Aorta (tissue), 5 donors: ENCODE data around the gene PARP12. TPM values are rescaled to one million over a fixed set of nuclear protein-coding genes. Genes with fewer than 3 reads are reported as not detected.

Experiments used
- ATAC-seq: fragments of 200-7000 bp; cut with Tn5 transposase; one replicate; pipeline ENCODE4 v1.9.1; 2022; ENCODE audit warnings: moderate library complexity; ENCODE audit not compliant: low FRiP score
- DNase-seq, 2 donors: peaks; one replicate each; pipeline ENCODE4 v3.0.0-alpha.2; 2020
- H3K27ac ChIP-seq, 2 donors: one replicate each; pipeline ENCODE4 v1.5.1; 2013; ENCODE audit warnings: low read length in 2 of 2, mild to moderate bottlenecking in 2 of 2, moderate library complexity in 2 of 2, control low read depth in 1 of 2, inconsistent platforms in 1 of 2, low read depth in 1 of 2
- H3K27me3 ChIP-seq, 2 donors: one replicate each; pipeline ENCODE4 v1.6.1; 2013; ENCODE audit warnings: control low read depth in 1 of 2, low read length in 1 of 2, mild to moderate bottlenecking in 1 of 2, moderate library complexity in 1 of 2; ENCODE audit not compliant: insufficient read depth in 2 of 2, control insufficient read depth in 1 of 2
- H3K36me3 ChIP-seq, 2 donors: one replicate each; pipeline ENCODE4 v1.6.1; 2013; ENCODE audit warnings: control low read depth in 1 of 2, low read length in 1 of 2, mild to moderate bottlenecking in 1 of 2; ENCODE audit not compliant: insufficient read depth in 2 of 2, control insufficient read depth in 1 of 2
- H3K4me1 ChIP-seq, 2 donors: one replicate each; pipeline ENCODE4 v1.6.1; 2013; ENCODE audit warnings: low read length in 2 of 2, control low read depth in 1 of 2, mild to moderate bottlenecking in 1 of 2, moderate library complexity in 1 of 2; ENCODE audit not compliant: insufficient read depth in 2 of 2, control insufficient read depth in 1 of 2
- H3K4me3 ChIP-seq, 2 donors: one replicate each; pipeline ENCODE4 v1.5.1; 2013; ENCODE audit warnings: low read length in 2 of 2, control low read depth in 1 of 2, mild to moderate bottlenecking in 1 of 2
- H3K9me3 ChIP-seq: one replicate; pipeline ENCODE4 v1.6.1; 2013; ENCODE audit warnings: mild to moderate bottlenecking, low read length; ENCODE audit not compliant: control insufficient read depth
- WGBS, 2 donors: extraction: QIAGEN DNeasy Blood & Tissue Kit; methylation state at CpG; one replicate each; pipeline ENCODE4 v1.1.7; 2013; 5-methylcytosine and 5-hydroxymethylcytosine counted together
- intact Hi-C, 2 donors: fragments of 100-400 bp; cut with DNase I; formaldehyde crosslinking; loops; one replicate each; pipeline versions ENCODE4 v1.14.2 to v1.15.0; 2022
- polyA plus RNA-seq, 2 donors: library from polyadenylated mRNA; stranded (reverse); fragments of 200-250 nt; gene quantifications; one replicate each; pipeline ENCODE4 v1.2.3, GENCODE V29; 2013
- total RNA-seq, 2 donors: library from RNA; stranded (reverse); fragmentation: NEBNext Ultra II Directional; extraction: Animal tissue kit (Norgen Biotek cat#: 25700); gene quantifications; one replicate each; pipeline ENCODE4 v1.2.1, GENCODE V29; 2021
- donor health status: healthy with polysubstance abuse.
- donor health status: Bipolar disorder and iron deficiency.
- donor health status: DM: no; HTN: no; CAD: no.
- donor health status: DM: no; HTN: no; CAD: no.
- donor health status: DM: yes; HTN: yes; CAD: no.

The PARP12 gene
- total and polyA plus RNA-seq, 4 donors, result 14.7 to 43.5 (median 39.8) TPM

GRCh38 chr7:140017034-140017433 is 45.7 kb downstream of the PARP12 start:
- intact Hi-C loops, result no loop called here
- no peak for ATAC-seq
- no peak overlapping the region for H3K27ac ChIP-seq
- no peak for DNase-seq
- H3K9me3 ChIP-seq, result no peaks in the 10 kb centered on the region
- H3K4me3 ChIP-seq, result no peak overlapping the region
- no peaks in the 10 kb centered on the region for H3K4me1 ChIP-seq
- no peaks in the 10 kb centered on the region for H3K36me3 ChIP-seq
- H3K27me3 ChIP-seq, result no peaks in the 10 kb centered on the region
- 86 to 88% methylated on average over 7 of the region's 7 CpGs for WGBS, 2 donors

GRCh38 chr7:140016540-140016939 is 46.2 kb downstream of the PARP12 start:
- no peak for DNase-seq
- H3K27ac ChIP-seq, result no peak overlapping the region

DNA sequence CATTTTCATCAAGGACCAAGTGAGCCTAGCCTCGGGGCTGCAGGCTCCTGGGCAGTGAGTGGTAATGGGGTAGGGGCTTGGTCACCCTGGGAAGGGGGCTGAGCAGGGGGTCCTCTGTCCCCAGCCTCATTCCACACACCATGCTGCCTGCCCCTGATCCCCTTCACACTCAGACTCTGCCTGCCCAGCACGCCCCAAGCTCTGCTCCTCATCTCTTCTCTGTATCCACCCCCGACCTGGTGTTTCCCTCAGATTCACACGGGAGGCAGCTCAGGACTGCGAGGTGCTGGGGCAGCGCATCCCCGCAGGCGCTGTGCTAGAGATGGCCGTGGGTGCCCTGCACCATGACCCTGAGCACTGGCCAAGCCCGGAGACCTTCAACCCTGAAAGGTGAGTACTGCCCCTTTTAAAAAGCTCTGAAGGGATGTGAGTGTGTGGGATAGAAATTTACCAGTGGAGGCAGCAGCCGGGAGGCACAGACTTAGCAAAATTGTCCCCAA is 47.2 kb downstream of the PARP12 start:
- no peaks in the 10 kb centered on the region for H3K27me3 ChIP-seq
- intact Hi-C loops, result no loop called here
- no peak for DNase-seq

More at GRCh38 chr7:140016540-140016939, 46.2 kb downstream of the PARP12 start:
- WGBS, 2 donors, result 92% methylated on average over 9 of the region's 9 CpGs
- Histone ChIP-seq H3K4me1 (no peaks in the 10 kb centered on the region), H3K4me3 (no peak overlapping the region), H3K36me3 (no peaks in the 10 kb centered on the region), H3K27me3 (no peaks in the 10 kb centered on the region), H3K9me3 (no peaks in the 10 kb centered on the region)
- intact Hi-C loops, result no loop called here
- ATAC-seq, result no peak

GRCh38 chr7:140014123-140014522 is 48.6 kb downstream of the PARP12 start:
- no peak overlapping the region for H3K27ac ChIP-seq
- DNase-seq, result no peak
- intact Hi-C loops, result no loop called here
- ATAC-seq, result no peak
- no peak overlapping the region for H3K4me3 ChIP-seq
- H3K4me1 ChIP-seq, result no peaks in the 10 kb centered on the region
- H3K36me3 ChIP-seq, result no peaks in the 10 kb centered on the region
- no peaks in the 10 kb centered on the region for H3K27me3 ChIP-seq
- WGBS, 2 donors, result 93 to 94% methylated on average over 10 of the region's 10 CpGs
- no peaks in the 10 kb centered on the region for H3K9me3 ChIP-seq

More for the DNA sequence above, 47.2 kb downstream of the PARP12 start:
- ATAC-seq, result no peak
- Histone ChIP-seq H3K27ac (no peak overlapping the region), H3K4me3 (no peak overlapping the region), H3K9me3 (no peaks in the 10 kb centered on the region), H3K36me3 (no peaks in the 10 kb centered on the region), H3K4me1 (no peaks in the 10 kb centered on the region)
- 93 to 96% methylated on average over 11 of the region's 11 CpGs for WGBS, 2 donors

- Histone ChIP-seq H3K27ac (no peak overlapping the region), H3K9me3 (no peaks in the 10 kb centered on the region), H3K4me1 (no peaks in the 10 kb centered on the region), H3K4me3 (no peak overlapping the region), H3K36me3 (no peaks in the 10 kb centered on the region), H3K27me3 (no peaks in the 10 kb centered on the region)
- ATAC-seq, result no peak
- intact Hi-C loops, result no loop called here
- no peak for DNase-seq
- 92 to 95% methylated on average over 4 of the region's 4 CpGs for WGBS, 2 donors
Measured at GRCh38 chr7:140013676-140014075, 49.1 kb downstream of the PARP12 start.

DNA sequence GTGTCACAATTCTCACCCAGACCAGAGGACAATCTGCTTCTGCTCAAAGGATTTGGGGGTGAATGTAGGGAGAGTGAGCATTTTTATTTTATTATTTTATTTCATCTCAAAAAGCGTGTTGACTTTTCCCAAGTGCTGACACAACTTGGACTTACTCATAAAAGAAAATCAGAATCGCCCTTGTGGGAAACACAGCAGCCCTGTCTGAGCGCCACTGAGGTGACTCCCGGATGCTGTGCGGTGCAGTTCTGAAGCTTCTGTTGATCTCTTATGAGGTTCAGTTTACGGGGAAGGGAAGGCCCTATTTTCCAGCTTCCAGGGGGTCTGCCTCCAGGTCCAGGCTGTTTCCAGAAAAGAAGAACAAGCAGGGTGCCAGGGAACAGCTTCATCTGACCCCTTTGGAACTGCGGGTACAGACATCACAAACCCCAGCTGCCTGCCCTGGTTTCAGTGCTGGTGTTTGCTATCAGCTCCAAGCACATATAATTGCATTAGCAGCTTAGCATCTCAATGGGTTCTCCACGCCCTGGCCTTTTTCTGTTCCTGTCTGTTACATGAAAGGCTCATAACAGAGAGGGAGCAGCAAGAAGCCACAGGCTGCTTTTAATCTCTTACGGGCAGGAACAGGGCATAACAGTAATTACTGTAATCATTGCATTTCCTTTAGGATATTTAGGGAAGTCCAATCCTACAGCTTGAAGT is 52.4 kb downstream of the PARP12 start:
- no peak for DNase-seq
- WGBS, 2 donors, result 77 to 84% methylated on average over 9 of the region's 9 CpGs
- ATAC-seq, result no peak
- Histone ChIP-seq H3K27me3 (no peaks in the 10 kb centered on the region), H3K4me3 (no peak overlapping the region), H3K9me3 (no peaks in the 10 kb centered on the region), H3K36me3 (no peaks in the 10 kb centered on the region), H3K27ac (no peak overlapping the region), H3K4me1 (no peaks in the 10 kb centered on the region)
- intact Hi-C loops, result no loop called here

DNA sequence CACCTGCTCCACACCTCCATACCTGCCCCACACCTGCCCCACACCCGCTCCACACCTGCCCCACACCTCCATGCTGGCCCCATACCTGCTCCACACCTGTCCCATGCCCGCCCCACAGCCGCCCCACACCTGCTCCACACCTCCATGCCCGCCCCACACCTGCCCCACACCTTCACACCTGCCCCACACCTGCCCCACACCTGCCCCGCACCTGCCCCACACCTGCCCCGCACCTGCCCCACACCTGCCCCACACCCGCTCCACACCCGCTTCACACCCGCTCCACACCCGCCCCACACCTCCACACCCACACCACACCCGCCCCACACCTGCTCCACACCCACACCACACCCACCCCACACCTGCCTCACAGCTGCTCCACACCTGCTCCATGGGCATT is 53.0 kb downstream of the PARP12 start:
- Histone ChIP-seq H3K4me3 (no peak overlapping the region), H3K4me1 (no peaks in the 10 kb centered on the region), H3K27me3 (no peaks in the 10 kb centered on the region), H3K27ac (no peak overlapping the region), H3K36me3 (no peaks in the 10 kb centered on the region), H3K9me3 (no peaks in the 10 kb centered on the region)
- 93 to 94% methylated on average over 11 of the region's 11 CpGs for WGBS, 2 donors
- no peak for DNase-seq
- no peak for ATAC-seq
- intact Hi-C loops, result no loop called here

GRCh38 chr7:140008755-140009610 is 53.8 kb downstream of the PARP12 start:
- ATAC-seq, result no peak
- Histone ChIP-seq H3K27ac (no peak overlapping the region), H3K27me3 (no peaks in the 10 kb centered on the region), H3K4me1 (no peaks in the 10 kb centered on the region), H3K36me3 (no peaks in the 10 kb centered on the region), H3K9me3 (no peaks in the 10 kb centered on the region), H3K4me3 (no peak overlapping the region)
- WGBS, 2 donors, result 91% methylated on average over 13 to 16 of the region's 16 CpGs
- DNase-seq, result no peak
- intact Hi-C loops, result no loop called here
